Endothelial cell of umbilical vein (primary cell): ENCODE results near the gene AGL. TPM values are rescaled to one million over a fixed set of nuclear protein-coding genes. Genes with fewer than 3 reads are reported as not detected.

Experiments
- BruUV-seq: library from RNA; stranded (reverse); fragments of 400-500 nt; replicated peaks from 2 replicates; lab custom pipeline; 2021; lab: Mats Ljungman, UMichigan
- CTCF ChIA-PET: fragments of 300-600, 350-600 bp; sonication (Branson Sonifier 250); formaldehyde crosslinking; loops from one replicate; lab custom pipeline; 2021; ENCODE audit warnings: antibody characterized with exemption, inconsistent platforms; lab: Charles Lee
- POLR2A ChIA-PET: fragments of 300-600, 350-600 bp; sonication (Branson Sonifier 250); formaldehyde crosslinking; loops from one replicate; lab custom pipeline; 2021; ENCODE audit warnings: antibody characterized with exemption, inconsistent platforms; lab: Charles Lee
- DNase-seq: peaks from one replicate; pipeline ENCODE4 v3.0.0-alpha.2; 2011; ENCODE audit warnings: low read depth, low spot score
- FAIRE-seq: peaks from 2 replicates; lab custom pipeline; 2011; peaks lifted over from hg19 to GRCh38; lab: Jason Lieb, UNC
- H2AFZ ChIP-seq: 2 replicates; pipeline ENCODE4 v1.6.0; 2012; ENCODE audit warnings: low read depth, low read length, control low read depth, inconsistent platforms
- H3K27ac ChIP-seq: 2 replicates; pipeline ENCODE4 v1.5.1; 2011; ENCODE audit warnings: low read depth, mild to moderate bottlenecking, control low read depth, low read length, moderate library complexity; ENCODE audit not compliant: insufficient read depth
- H3K27me3 ChIP-seq, 2 experiments: 2 replicates each; pipeline versions ENCODE4 v1.6.0 to v1.6.1; 2011; ENCODE audit warnings: low read length in 2 of 2, mixed read lengths in 1 of 2; ENCODE audit not compliant: control insufficient read depth in 2 of 2, insufficient read depth in 2 of 2
- H3K36me3 ChIP-seq, 2 experiments: 2 replicates in 1 of 2; 3 replicates in 1 of 2; pipeline ENCODE4 v1.5.1; 2011; ENCODE audit warnings: low read length in 2 of 2, mild to moderate bottlenecking in 1 of 2, moderate library complexity in 1 of 2; ENCODE audit not compliant: control insufficient read depth in 2 of 2, insufficient read depth in 2 of 2; ENCODE audit errors: extremely low read depth in 1 of 2
- H3K4me1 ChIP-seq: 3 replicates; pipeline ENCODE4 v1.5.1; 2011; ENCODE audit warnings: mild to moderate bottlenecking, low read length; ENCODE audit not compliant: control insufficient read depth, insufficient read depth; ENCODE audit errors: extremely low read depth
- H3K4me2 ChIP-seq: 2 replicates; pipeline ENCODE4 v1.6.1; 2011; ENCODE audit warnings: low read length, control low read depth, mixed read lengths; ENCODE audit not compliant: insufficient read depth
- H3K4me3 ChIP-seq, 3 experiments: fragments of 200-600 bp in 1 of 3; sonication (generic), shearing (Covaris generic) in 1 of 3; replicated peaks in 1 of 3; 2 replicates each; pipeline ENCODE4 v1.5.1; 2011 to 2016; ENCODE audit warnings: control low read depth in 3 of 3, low read length in 3 of 3, mild to moderate bottlenecking in 2 of 3, inconsistent platforms in 1 of 3, low read depth in 1 of 3, moderate library complexity in 1 of 3; ENCODE audit not compliant: insufficient read depth in 1 of 3
- H3K79me2 ChIP-seq: 2 replicates; pipeline ENCODE4 v1.6.0; 2012; ENCODE audit warnings: low read length, inconsistent platforms; ENCODE audit not compliant: control insufficient read depth, insufficient read depth
- H3K9ac ChIP-seq: replicated peaks from 2 replicates; pipeline ENCODE3; 2011; ENCODE audit warnings: low read length, control low read depth; ENCODE audit not compliant: insufficient read depth; ENCODE audit errors: extremely low read depth
- H3K9me1 ChIP-seq: replicated peaks from 3 replicates; pipeline ENCODE4 v1.6.0; 2011; ENCODE audit warnings: mild to moderate bottlenecking, low read length; ENCODE audit not compliant: control insufficient read depth, insufficient read depth; ENCODE audit errors: extremely low read depth
- H3K9me3 ChIP-seq: replicated peaks from 2 replicates; pipeline ENCODE4 v1.5.1; 2012; ENCODE audit warnings: low read length, inconsistent platforms; ENCODE audit not compliant: control insufficient read depth, insufficient read depth
- H4K20me1 ChIP-seq: replicated peaks from 2 replicates; pipeline ENCODE3; 2011; ENCODE audit warnings: mild to moderate bottlenecking, low read length; ENCODE audit not compliant: control insufficient read depth, insufficient read depth; ENCODE audit errors: extremely low read depth
- EZH2 ChIP-seq: IDR thresholded peaks from 2 replicates; pipeline ENCODE4 v1.6.1; 2012; ENCODE audit warnings: borderline replicate concordance, low read depth, mild to moderate bottlenecking, moderate library complexity, low read length, inconsistent platforms; ENCODE audit not compliant: severe bottlenecking
- FOS ChIP-seq: IDR thresholded peaks from 2 replicates; pipeline ENCODE4 v1.6.1; 2011; ENCODE audit warnings: mild to moderate bottlenecking, low read length, moderate library complexity, borderline replicate concordance; ENCODE audit not compliant: insufficient read depth
- GATA2 ChIP-seq: IDR thresholded peaks from 2 replicates; pipeline ENCODE4 v1.7.0; 2011; ENCODE audit warnings: low read depth, mild to moderate bottlenecking, moderate library complexity, mixed read lengths, low read length; ENCODE audit not compliant: insufficient read length, insufficient read depth
- JUN ChIP-seq: IDR thresholded peaks from 2 replicates; pipeline ENCODE4 v1.6.1; 2011; ENCODE audit warnings: borderline replicate concordance, low read depth; ENCODE audit not compliant: insufficient read length, insufficient read depth
- MYC ChIP-seq: IDR thresholded peaks from one replicate; pipeline ENCODE4 v1.6.1; 2011; ENCODE audit warnings: mild to moderate bottlenecking, low read depth, low read length
- POLR2A ChIP-seq: IDR thresholded peaks from 2 replicates; pipeline ENCODE4 v1.6.1; 2012; ENCODE audit warnings: low read depth, mild to moderate bottlenecking, control low read depth, low read length
- POLR2AphosphoS5 ChIP-seq: IDR thresholded peaks from 2 replicates; pipeline ENCODE4 v1.6.1; 2012; ENCODE audit warnings: low read depth, mild to moderate bottlenecking, control low read depth, low read length, moderate library complexity; ENCODE audit not compliant: insufficient read depth
- dilution Hi-C: fragments of 300-500 bp; cut with MboI; formaldehyde crosslinking; loops from one replicate; pipeline ENCODE4 v1.15.0; 2019; ENCODE audit warnings: low sequenced_read_pairs; ENCODE audit not compliant: extremely low pct_ligation_motif_present
- intact Hi-C: fragments of 100-400 bp; cut with micrococcal nuclease; formaldehyde crosslinking; loops from one replicate; pipeline ENCODE4 v1.10.0; 2022
- polyA plus RNA-seq, 4 experiments: library from polyadenylated mRNA; depleted of rRNA in 3 of 4; stranded (reverse) in 3 of 4; unstranded in 1 of 4; fragments of >200 nt; gene quantifications; 2 replicates each; pipeline versions ENCODE4 v1.2.1 to v1.2.3, GENCODE V29; 2011 to 2012; ENCODE audit warnings: missing spikeins in 1 of 4
- total RNA-seq: library from RNA; stranded (reverse); gene quantifications from 2 replicates; pipeline ENCODE4 v1.2.3, GENCODE V29; 2021
- TF ChIP-seq, protein P1 (sequence below), 2 donors: IDR thresholded peaks; 1 replicate in 1 of 2; 2 replicates in 1 of 2; pipeline ENCODE4 v1.5.1; 2011; ENCODE audit warnings: low read length in 2 of 2, mild to moderate bottlenecking in 2 of 2, moderate library complexity in 2 of 2, control low read depth in 1 of 2, inconsistent platforms in 1 of 2, low read depth in 1 of 2; ENCODE audit not compliant: insufficient read depth in 1 of 2; ENCODE audit errors: extremely low read depth in 1 of 2
- TF ChIP-seq, protein P2 (sequence below): IDR thresholded peaks from 2 replicates; pipeline ENCODE4 v1.6.1; 2011; ENCODE audit not compliant: insufficient read depth, insufficient read length

AGL gene
- total and polyA plus RNA-seq, 2 donors (not counting 3 experiments of a cell fraction or from before 2014, with no cell fraction given), result 1.5 to 10.7 TPM

DNA sequence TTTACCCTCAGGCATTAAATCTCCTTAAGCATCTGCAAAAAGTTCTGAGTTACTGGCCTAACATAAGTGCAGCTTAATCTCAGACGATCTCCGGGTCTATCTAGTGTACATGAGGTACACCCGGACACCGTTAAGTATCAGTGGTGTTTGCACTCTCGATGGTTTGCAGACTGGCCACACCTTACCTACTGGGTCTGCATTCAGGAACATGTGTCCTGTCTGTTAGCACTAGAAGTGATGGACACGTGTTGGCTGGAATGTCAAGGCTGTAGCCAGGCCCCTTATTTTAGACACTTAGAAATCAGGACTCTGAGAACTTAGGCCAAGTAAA lies 783 bp upstream of the AGL start:
- Histone ChIP-seq H3K4me1 (peaks cover 7% of the 10 kb centered on the region), H3K9ac (peak overlapping the region; percentile 79), H3K36me3 (no peaks in the 10 kb centered on the region), H3K79me2 (no peaks in the 10 kb centered on the region), H3K4me3 (peak overlapping the region; percentile 7 to 99 (median 97)), H4K20me1 (no peaks in the 10 kb centered on the region), H3K27me3 (no peaks in the 10 kb centered on the region), H2AFZ (peak overlapping the region; percentile 81), H3K9me1 (no peaks in the 10 kb centered on the region), H3K9me3 (no peaks in the 10 kb centered on the region), H3K4me2 (peak overlapping the region; percentile 46), H3K27ac (no peak overlapping the region)
- ChIA-PET CTCF (no interaction called here), POLR2A (no interaction called here)
- TF ChIP-seq, protein P1, sequence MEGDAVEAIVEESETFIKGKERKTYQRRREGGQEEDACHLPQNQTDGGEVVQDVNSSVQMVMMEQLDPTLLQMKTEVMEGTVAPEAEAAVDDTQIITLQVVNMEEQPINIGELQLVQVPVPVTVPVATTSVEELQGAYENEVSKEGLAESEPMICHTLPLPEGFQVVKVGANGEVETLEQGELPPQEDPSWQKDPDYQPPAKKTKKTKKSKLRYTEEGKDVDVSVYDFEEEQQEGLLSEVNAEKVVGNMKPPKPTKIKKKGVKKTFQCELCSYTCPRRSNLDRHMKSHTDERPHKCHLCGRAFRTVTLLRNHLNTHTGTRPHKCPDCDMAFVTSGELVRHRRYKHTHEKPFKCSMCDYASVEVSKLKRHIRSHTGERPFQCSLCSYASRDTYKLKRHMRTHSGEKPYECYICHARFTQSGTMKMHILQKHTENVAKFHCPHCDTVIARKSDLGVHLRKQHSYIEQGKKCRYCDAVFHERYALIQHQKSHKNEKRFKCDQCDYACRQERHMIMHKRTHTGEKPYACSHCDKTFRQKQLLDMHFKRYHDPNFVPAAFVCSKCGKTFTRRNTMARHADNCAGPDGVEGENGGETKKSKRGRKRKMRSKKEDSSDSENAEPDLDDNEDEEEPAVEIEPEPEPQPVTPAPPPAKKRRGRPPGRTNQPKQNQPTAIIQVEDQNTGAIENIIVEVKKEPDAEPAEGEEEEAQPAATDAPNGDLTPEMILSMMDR (IDR thresholded peaks at IDR 0.05; ENCODE audit: extremely low read depth in 1 of 2, insufficient read depth in 1 of 2, low read depth in 1 of 2, low read length in 2 of 2), result no peak
- TF ChIP-seq MYC, result no peak
- TF ChIP-seq GATA2, result no peak
- TF ChIP-seq POLR2AphosphoS5, result no peak
- no peak for TF ChIP-seq FOS
- TF ChIP-seq, protein P2, sequence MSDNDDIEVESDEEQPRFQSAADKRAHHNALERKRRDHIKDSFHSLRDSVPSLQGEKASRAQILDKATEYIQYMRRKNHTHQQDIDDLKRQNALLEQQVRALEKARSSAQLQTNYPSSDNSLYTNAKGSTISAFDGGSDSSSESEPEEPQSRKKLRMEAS, result no peak
- no peak for TF ChIP-seq EZH2
- TF ChIP-seq POLR2A, result no peak
- TF ChIP-seq JUN, result no peak
- DNase-seq, result no peak
- intact Hi-C loops (loop anchor here (1.0 kb wide), 1 partner anchor 189 kb away; a partner anchor contains a TSS), dilution Hi-C loops (no loop called here)
- FAIRE-seq, result no peak
- TSS peak; percentile 45 for BruUV-seq
